Gastrocnemius medialis (tissue), 4 donors: Measurements from ENCODE around the gene SLC8A3.

Experiments used
- POLR2A ChIP-seq, 2 donors: fragments of 450-650 bp; IDR thresholded peaks; one replicate each; pipeline ENCODE4 v1.6.1; 2017; ENCODE audit warnings: antibody characterized with exemption in 2 of 2, mild to moderate bottlenecking in 2 of 2, moderate library complexity in 2 of 2
- TF ChIP-seq, protein P1 (sequence below), 5 experiments: fragments of 450-650 bp in 3 of 5; fragments of 200-600 bp in 2 of 5; sonication (generic) in 2 of 5; IDR thresholded peaks in 4 of 5; conservative IDR thresholded peaks in 1 of 5; 1 replicate in 4 of 5; 2 replicates in 1 of 5; pipeline ENCODE4 v1.5.1; 2016 to 2019; ENCODE audit warnings: antibody characterized with exemption in 5 of 5, mild to moderate bottlenecking in 3 of 5, moderate library complexity in 3 of 5

DNA sequence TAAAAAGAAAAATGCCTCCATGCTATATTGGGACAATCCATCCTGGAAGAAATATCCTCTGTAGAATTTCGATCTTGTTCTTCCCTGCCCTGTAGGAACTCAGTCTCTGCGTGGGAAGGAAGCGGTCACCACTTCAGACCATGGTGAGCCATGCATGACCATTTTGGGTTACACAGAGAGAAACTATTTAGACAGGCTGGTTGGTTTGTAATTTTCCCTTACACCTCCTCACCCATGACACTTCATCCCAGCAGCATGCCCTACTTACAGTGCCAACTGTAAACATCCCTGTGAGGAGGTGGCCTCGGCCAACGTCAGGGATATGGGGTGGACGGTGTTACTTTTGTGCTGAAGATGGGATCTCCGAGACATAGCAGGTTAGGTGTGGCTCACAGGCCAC, 188.2 kb downstream of the SLC8A3 start:
- TF ChIP-seq, protein P1, sequence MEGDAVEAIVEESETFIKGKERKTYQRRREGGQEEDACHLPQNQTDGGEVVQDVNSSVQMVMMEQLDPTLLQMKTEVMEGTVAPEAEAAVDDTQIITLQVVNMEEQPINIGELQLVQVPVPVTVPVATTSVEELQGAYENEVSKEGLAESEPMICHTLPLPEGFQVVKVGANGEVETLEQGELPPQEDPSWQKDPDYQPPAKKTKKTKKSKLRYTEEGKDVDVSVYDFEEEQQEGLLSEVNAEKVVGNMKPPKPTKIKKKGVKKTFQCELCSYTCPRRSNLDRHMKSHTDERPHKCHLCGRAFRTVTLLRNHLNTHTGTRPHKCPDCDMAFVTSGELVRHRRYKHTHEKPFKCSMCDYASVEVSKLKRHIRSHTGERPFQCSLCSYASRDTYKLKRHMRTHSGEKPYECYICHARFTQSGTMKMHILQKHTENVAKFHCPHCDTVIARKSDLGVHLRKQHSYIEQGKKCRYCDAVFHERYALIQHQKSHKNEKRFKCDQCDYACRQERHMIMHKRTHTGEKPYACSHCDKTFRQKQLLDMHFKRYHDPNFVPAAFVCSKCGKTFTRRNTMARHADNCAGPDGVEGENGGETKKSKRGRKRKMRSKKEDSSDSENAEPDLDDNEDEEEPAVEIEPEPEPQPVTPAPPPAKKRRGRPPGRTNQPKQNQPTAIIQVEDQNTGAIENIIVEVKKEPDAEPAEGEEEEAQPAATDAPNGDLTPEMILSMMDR (IDR thresholded peaks at IDR 0.05 in 4 of 5, conservative IDR thresholded peaks at IDR 0.05 in 1 of 5): no peak
- TF ChIP-seq POLR2A (IDR thresholded peaks at IDR 0.05): no peak
